ENCODE measurements around the gene PPP1R13L.

- TF ChIP-seq CTCF (IDR thresholded peaks at IDR 0.05) (peak in 4 of 5 experiments; percentile 22 to 52 (median 42)), EP300 (IDR thresholded peaks at IDR 0.05; ENCODE audit: low read depth) (no peak)
These were observed 2.4 kb downstream of the PPP1R13L start for GRCh38 chr19:45402298-45403061.
